ENCODE data around the gene TRAP1.

Gene TRAP1

GRCh38 chr16:3732171-3732570 is 14.8 kb upstream of the TRAP1 start:
- Histone ChIP-seq H3K4me1 (ENCODE audit: control insufficient read depth in 1 of 2, insufficient read depth in 1 of 2, low read depth in 1 of 2, low read length in 1 of 2) (no peaks in the 10 kb centered on the region), H3K4me3 (ENCODE audit: low read depth in 1 of 2, low read length in 1 of 2) (no peak overlapping the region), H3K27ac (no peak overlapping the region), H3K9me3 (no peaks in the 10 kb centered on the region), H3K27me3 (no peaks in the 10 kb centered on the region), H3K36me3 (peaks cover 98% of the 10 kb centered on the region)
- no peak for TF ChIP-seq CTCF (IDR thresholded peaks at IDR 0.05)

GRCh38 chr16:3731126-3731935 is 14.0 kb upstream of the TRAP1 start:
- Histone ChIP-seq H3K27ac (no peak overlapping the region), H3K4me3 (ENCODE audit: low read depth in 1 of 2, low read length in 1 of 2) (no peak overlapping the region), H3K9me3 (no peaks in the 10 kb centered on the region), H3K36me3 (peaks cover 98% of the 10 kb centered on the region), H3K27me3 (no peaks in the 10 kb centered on the region), H3K4me1 (ENCODE audit: control insufficient read depth in 1 of 2, insufficient read depth in 1 of 2, low read depth in 1 of 2, low read length in 1 of 2) (no peaks in the 10 kb centered on the region)
- TF ChIP-seq CTCF (IDR thresholded peaks at IDR 0.05) = no peak

GRCh38 chr16:3730161-3731125 is 13.1 kb upstream of the TRAP1 start:
- Histone ChIP-seq H3K4me3 (ENCODE audit: low read depth in 1 of 2, low read length in 1 of 2) (no peak overlapping the region), H3K36me3 (peaks cover 97% of the 10 kb centered on the region), H3K27me3 (no peaks in the 10 kb centered on the region), H3K4me1 (ENCODE audit: control insufficient read depth in 1 of 2, insufficient read depth in 1 of 2, low read depth in 1 of 2, low read length in 1 of 2) (no peaks in the 10 kb centered on the region), H3K9me3 (no peaks in the 10 kb centered on the region), H3K27ac (no peak overlapping the region)
- no peak for TF ChIP-seq CTCF (IDR thresholded peaks at IDR 0.05)

- peaks cover 87% of the 10 kb centered on the region for H3K36me3 ChIP-seq
- no peak overlapping the region for H3K27ac ChIP-seq
- H3K4me3 ChIP-seq (ENCODE audit: low read depth in 1 of 2, low read length in 1 of 2) = no peak overlapping the region
- H3K4me1 ChIP-seq (ENCODE audit: control insufficient read depth in 1 of 2, insufficient read depth in 1 of 2, low read depth in 1 of 2, low read length in 1 of 2) = no peaks in the 10 kb centered on the region
- H3K27me3 ChIP-seq = no peaks in the 10 kb centered on the region
- H3K9me3 ChIP-seq = no peaks in the 10 kb centered on the region
- TF ChIP-seq CTCF (IDR thresholded peaks at IDR 0.05) = no peak
Observed at GRCh38 chr16:3729161-3730112, 12.1 kb upstream of the TRAP1 start.

Measured in neutrophil (primary cell).